ENCODE data around the gene TMTC4. TPM values are rescaled to one million over a fixed set of nuclear protein-coding genes. Genes with fewer than 3 reads are reported as not detected.

Gene TMTC4
- total RNA-seq, 1 experiment from 2014 or later, result 15.1 TPM

- H3K9me3 ChIP-seq (ENCODE audit: low read length), result no peaks in the 10 kb centered on the region
- H3K9ac ChIP-seq (ENCODE audit: low read length), result no peak overlapping the region
- H3K79me2 ChIP-seq (ENCODE audit: low read length), result peaks cover 9% of the 10 kb centered on the region
- intact Hi-C loops (cut with micrococcal nuclease), result no loop called here
- no peaks in the 10 kb centered on the region; the same call in 1 of the 2 replicates for H3K36me3 ChIP-seq (ENCODE audit: low read depth, low read length)
- no TSS peak for BruUV-seq (replicated peaks)
- POLR2A ChIA-PET (ENCODE audit: unreplicated experiment), result no interaction called here
- H2AFZ ChIP-seq (ENCODE audit: low read length), result no peak overlapping the region
- no peak overlapping the region for H3K4me3 ChIP-seq (ENCODE audit: low read length)
- no peaks in the 10 kb centered on the region for H4K20me1 ChIP-seq (ENCODE audit: low read length)
- CTCF ChIA-PET, result no interaction called here
- no peaks in the 10 kb centered on the region for H3K9me2 ChIP-seq (replicated peaks; ENCODE audit: low read length)
- H3K4me2 ChIP-seq (ENCODE audit: low read length), result no peak overlapping the region
- TF ChIP-seq CTCF (conservative IDR thresholded peaks at IDR 0.05; ENCODE audit: low read depth, low read length) (no peak), EZH2phosphoT487 (IDR thresholded peaks at IDR 0.05; ENCODE audit: borderline replicate concordance, low read length) (no peak), EZH2 (IDR thresholded peaks at IDR 0.05; ENCODE audit: low read length, unreplicated experiment) (no peak)
- peaks cover under 1% of the 10 kb centered on the region; the same call in 1 of the 2 replicates for H3K4me1 ChIP-seq (ENCODE audit: insufficient read depth, low read length)
- no peaks in the 10 kb centered on the region for H3F3A ChIP-seq (ENCODE audit: low read length, unreplicated experiment)
- no peak overlapping the region for H3K27ac ChIP-seq (ENCODE audit: low read length)
- DNase-seq (no peak), ATAC-seq (no peak)
- H3K27me3 ChIP-seq (ENCODE audit: low read length), result no peaks in the 10 kb centered on the region
Observed at GRCh38 chr13:100667894-100668293, 6.7 kb downstream of the TMTC4 start.

GRCh38 chr13:100666124-100666523 lies 8.5 kb downstream of the TMTC4 start:
- no peak overlapping the region for H3K4me3 ChIP-seq (ENCODE audit: low read length)
- no peak overlapping the region for H3K27ac ChIP-seq (ENCODE audit: low read length)
- H3K79me2 ChIP-seq (ENCODE audit: low read length), result no peaks in the 10 kb centered on the region
- H3K4me2 ChIP-seq (ENCODE audit: low read length), result no peak overlapping the region
- no peak overlapping the region for H3K9ac ChIP-seq (ENCODE audit: low read length)
- no peak for DNase-seq
- CTCF ChIA-PET, result no interaction called here
- no peaks in the 10 kb centered on the region for H3F3A ChIP-seq (ENCODE audit: low read length, unreplicated experiment)
- no peak for ATAC-seq
- TF ChIP-seq EZH2phosphoT487 (IDR thresholded peaks at IDR 0.05; ENCODE audit: borderline replicate concordance, low read length) (no peak), CTCF (conservative IDR thresholded peaks at IDR 0.05; ENCODE audit: low read depth, low read length) (no peak), EZH2 (IDR thresholded peaks at IDR 0.05; ENCODE audit: low read length, unreplicated experiment) (no peak)
- intact Hi-C loops (cut with micrococcal nuclease), result no loop called here
- H4K20me1 ChIP-seq (ENCODE audit: low read length), result no peaks in the 10 kb centered on the region
- no peaks in the 10 kb centered on the region for H3K9me3 ChIP-seq (ENCODE audit: low read length)
- no peaks in the 10 kb centered on the region for H3K4me1 ChIP-seq (ENCODE audit: insufficient read depth, low read length)
- BruUV-seq (replicated peaks), result no TSS peak
- no peak overlapping the region for H2AFZ ChIP-seq (ENCODE audit: low read length)
- no peaks in the 10 kb centered on the region for H3K27me3 ChIP-seq (ENCODE audit: low read length)
- H3K36me3 ChIP-seq (ENCODE audit: low read depth, low read length), result no peaks in the 10 kb centered on the region; the same call in 1 of the 2 replicates
- POLR2A ChIA-PET (ENCODE audit: unreplicated experiment), result no interaction called here
- no peaks in the 10 kb centered on the region for H3K9me2 ChIP-seq (replicated peaks; ENCODE audit: low read length)

GRCh38 chr13:100665403-100665802 lies 9.2 kb downstream of the TMTC4 start:
- Histone ChIP-seq H3K27ac (ENCODE audit: low read length) (no peak overlapping the region), H3K27me3 (ENCODE audit: low read length) (no peaks in the 10 kb centered on the region), H4K20me1 (ENCODE audit: low read length) (no peaks in the 10 kb centered on the region), H3K79me2 (ENCODE audit: low read length) (no peaks in the 10 kb centered on the region), H3K9ac (ENCODE audit: low read length) (no peak overlapping the region), H3K36me3 (ENCODE audit: low read depth, low read length) (no peaks in the 10 kb centered on the region; the same call in 1 of the 2 replicates), H3K9me3 (ENCODE audit: low read length) (no peaks in the 10 kb centered on the region), H3K4me3 (ENCODE audit: low read length) (no peak overlapping the region), H3K9me2 (replicated peaks; ENCODE audit: low read length) (no peaks in the 10 kb centered on the region), H3F3A (ENCODE audit: low read length, unreplicated experiment) (no peaks in the 10 kb centered on the region), H3K4me1 (ENCODE audit: insufficient read depth, low read length) (no peaks in the 10 kb centered on the region), H2AFZ (ENCODE audit: low read length) (no peak overlapping the region), H3K4me2 (ENCODE audit: low read length) (no peak overlapping the region)
- ChIA-PET POLR2A (ENCODE audit: unreplicated experiment) (no interaction called here), CTCF (no interaction called here)
- no peak for ATAC-seq
- intact Hi-C loops (cut with micrococcal nuclease), result no loop called here
- BruUV-seq (replicated peaks), result no TSS peak
- no peak for DNase-seq
- TF ChIP-seq CTCF (conservative IDR thresholded peaks at IDR 0.05; ENCODE audit: low read depth, low read length), result no peak
- no peak for TF ChIP-seq EZH2 (IDR thresholded peaks at IDR 0.05; ENCODE audit: low read length, unreplicated experiment)
- TF ChIP-seq EZH2phosphoT487 (IDR thresholded peaks at IDR 0.05; ENCODE audit: borderline replicate concordance, low read length), result no peak

Data from PC-3 (cell line).